Measurements from ENCODE around the gene WDR47.
A peak's percentile ranks its signal among the peaks of the same experiment; 100 is the strongest.
"Not testable (repeated sequence)": the region's sequence is repeated elsewhere in the genome, so short reads cannot be mapped to it uniquely, and the experiment has no call there.

The WDR47 gene

GRCh38 chr1:109041621-109042468 lies at the start of gene WDR47:
WDR47 (minus strand) TSS chr1:109042102; CDS start chr1:109023512, 18,590 bp downstream.
- peak; percentile 95 for DNase-seq

- DNase-seq = no peak
Observed at GRCh38 chr1:109091078-109091838, 49.4 kb upstream of the WDR47 start.

- peak; percentile 93 for DNase-seq
Observed at GRCh38 chr1:109090196-109091077, 48.5 kb upstream of the WDR47 start, which contains the start of gene TMEM167B. TMEM167B (plus strand) TSS chr1:109090764; CDS start chr1:109090873, 109 bp downstream.

GRCh38 chr1:109089242-109090015 lies 47.5 kb upstream of the WDR47 start:
- peak; percentile 54 for DNase-seq

GRCh38 chr1:109084563-109085517 lies 42.9 kb upstream of the WDR47 start:
- DNase-seq = no peak

GRCh38 chr1:109083923-109084322 lies 42.0 kb upstream of the WDR47 start:
- no peak for DNase-seq

- DNase-seq = no peak
Observed at GRCh38 chr1:109083501-109083900, 41.6 kb upstream of the WDR47 start.

- DNase-seq = no peak
Observed at GRCh38 chr1:109080441-109081082, 38.7 kb upstream of the WDR47 start.

GRCh38 chr1:109079240-109079622 lies 37.3 kb upstream of the WDR47 start:
- DNase-seq = no peak

GRCh38 chr1:109078317-109078716 lies 36.4 kb upstream of the WDR47 start:
- no peak for DNase-seq

- peak; percentile 96 for DNase-seq
Observed at GRCh38 chr1:109075531-109076490, 33.9 kb upstream of the WDR47 start, which contains the start of gene TAF13. TAF13 (minus strand) TSS chr1:109076003; CDS start chr1:109075947, 56 bp downstream.

- DNase-seq = no peak
Observed at GRCh38 chr1:109069294-109069693, 27.4 kb upstream of the WDR47 start.

- DNase-seq = no peak
Observed at GRCh38 chr1:109067883-109068282, 26.0 kb upstream of the WDR47 start.

GRCh38 chr1:109065137-109065536 lies 23.2 kb upstream of the WDR47 start:
- DNase-seq = no peak

GRCh38 chr1:109061183-109061582 lies 19.3 kb upstream of the WDR47 start:
- DNase-seq = no peak

- no peak for DNase-seq
Observed at GRCh38 chr1:109060707-109061106, 18.8 kb upstream of the WDR47 start.

- no peak for DNase-seq
Observed at GRCh38 chr1:109059026-109059425, 17.1 kb upstream of the WDR47 start.

- DNase-seq = no peak
Observed at GRCh38 chr1:109056064-109056463, 14.2 kb upstream of the WDR47 start.

- not testable (repeated sequence) for DNase-seq
Observed at GRCh38 chr1:109052145-109052544, 10.2 kb upstream of the WDR47 start.

Measured in right forelimb (tissue), 1 donor.